GM23338 (cell line): Measurements from ENCODE around the gene GSDME. TPM values are rescaled to one million over a fixed set of nuclear protein-coding genes. Genes with fewer than 3 reads are reported as not detected.

Experiments
- ATAC-seq: fragments of 200-7000 bp; cut with Tn5 transposase; 3 replicates; pipeline ENCODE4 v1.9.1; 2020
- DNase-seq: peaks from one replicate; pipeline ENCODE4 v3.0.0-alpha.2; 2015; ENCODE audit warnings: low spot score
- H2AFZ ChIP-seq: fragments of 200-600 bp; sonication (generic); 2 replicates; pipeline ENCODE4 v1.8.0; 2016; ENCODE audit warnings: antibody characterized with exemption, mild to moderate bottlenecking, moderate library complexity
- H3F3A ChIP-seq: fragments of 200-600 bp; sonication (generic); replicated peaks from 2 replicates; pipeline ENCODE4 v1.8.0; 2017; ENCODE audit warnings: antibody characterized with exemption, mixed run types, low read depth
- H3K27ac ChIP-seq: fragments of 200-600 bp; sonication (generic); 2 replicates; pipeline ENCODE4 v1.6.1; 2016; ENCODE audit warnings: low read depth
- H3K27me3 ChIP-seq: fragments of 200-600 bp; sonication (generic); 2 replicates; pipeline ENCODE4 v1.8.0; 2016; ENCODE audit warnings: mild to moderate bottlenecking, mixed run types, moderate library complexity; ENCODE audit not compliant: insufficient read depth
- H3K36me3 ChIP-seq: fragments of 200-600 bp; sonication (generic); 2 replicates; pipeline ENCODE4 v1.8.0; 2016; ENCODE audit warnings: mild to moderate bottlenecking; ENCODE audit not compliant: insufficient read depth
- H3K4me1 ChIP-seq: fragments of 200-600 bp; sonication (generic); 2 replicates; pipeline ENCODE4 v1.8.0; 2016; ENCODE audit warnings: mild to moderate bottlenecking, moderate library complexity; ENCODE audit not compliant: insufficient read depth
- H3K4me2 ChIP-seq: fragments of 200-600 bp; sonication (generic); 2 replicates; pipeline ENCODE4 v1.7.1; 2017; ENCODE audit warnings: mixed run types
- H3K4me3 ChIP-seq: fragments of 200-600 bp; sonication (generic); 2 replicates; pipeline ENCODE4 v1.6.1; 2016; ENCODE audit warnings: mixed run types
- H3K79me2 ChIP-seq: fragments of 200-600 bp; sonication (generic); replicated peaks from 2 replicates; pipeline ENCODE4 v1.8.0; 2017; ENCODE audit warnings: mild to moderate bottlenecking; ENCODE audit not compliant: insufficient read depth
- H3K9me2 ChIP-seq: fragments of 200-600 bp; sonication (generic); 2 replicates; pipeline ENCODE4 v1.8.0; 2017; ENCODE audit not compliant: insufficient read depth
- H4K20me1 ChIP-seq: fragments of 200-600 bp; sonication (generic); replicated peaks from 2 replicates; pipeline ENCODE4 v1.8.0; 2017; ENCODE audit warnings: mild to moderate bottlenecking; ENCODE audit not compliant: insufficient read depth
- H3K27ac Mint-ChIP-seq: 2 replicates; pipeline ENCODE4 v1.8.0; 2020; ENCODE audit warnings: inconsistent platforms, mild to moderate bottlenecking, moderate library complexity, mixed read lengths
- H3K27me3 Mint-ChIP-seq: 3 replicates; pipeline ENCODE4 v1.8.0; 2022; ENCODE audit warnings: low read depth, mild to moderate bottlenecking, moderate library complexity, mixed read lengths, inconsistent platforms; ENCODE audit not compliant: insufficient read depth, poor library complexity
- H3K36me3 Mint-ChIP-seq: 3 replicates; pipeline ENCODE4 v1.8.0; 2021; ENCODE audit warnings: low read depth, mild to moderate bottlenecking, inconsistent platforms, moderate library complexity, mixed read lengths
- H3K4me1 Mint-ChIP-seq: 3 replicates; pipeline ENCODE4 v1.8.0; 2020; ENCODE audit warnings: mild to moderate bottlenecking, inconsistent platforms, mixed read lengths
- H3K4me3 Mint-ChIP-seq: 3 replicates; pipeline ENCODE4 v1.8.0; 2021; ENCODE audit warnings: moderate library complexity, mild to moderate bottlenecking, inconsistent platforms, mixed read lengths
- H3K9me3 Mint-ChIP-seq: 3 replicates; pipeline ENCODE4 v1.8.0; 2020; ENCODE audit warnings: moderate library complexity, mild to moderate bottlenecking, inconsistent platforms, mixed read lengths
- EZH2phosphoT487 ChIP-seq: fragments of 200-600 bp; sonication (generic); IDR thresholded peaks from one replicate; pipeline ENCODE4 v1.8.1; 2018; ENCODE audit warnings: antibody characterized with exemption; ENCODE audit not compliant: unreplicated experiment
- JUNB ChIP-seq: IDR thresholded peaks from one replicate; pipeline ENCODE4 v1.6.1; 2016; ENCODE audit warnings: antibody characterized with exemption; ENCODE audit not compliant: unreplicated experiment
- POLR2AphosphoS5 ChIP-seq: IDR thresholded peaks from 2 replicates; pipeline ENCODE4 v1.6.1; 2016; ENCODE audit warnings: antibody characterized with exemption, low read depth
- polyA plus RNA-seq: library from polyadenylated mRNA; unstranded; fragments of >200 nt; fragmentation: Nextera tagmentation; extraction: Ambion mirVana; gene quantifications from 2 replicates; pipeline ENCODE4 v1.2.1, GENCODE V29; 2016
- total RNA-seq: library from RNA; depleted of rRNA; stranded (reverse); fragments of >200 nt; shearing (Covaris generic); gene quantifications from 2 replicates; pipeline ENCODE4 v1.2.3, GENCODE V29; 2014
- TF ChIP-seq, protein P1 (sequence below): fragments of 250-450 bp; sonication (Bioruptor Pico); IDR thresholded peaks from 2 replicates; pipeline ENCODE4 v1.5.0; 2020; ENCODE audit warnings: mild to moderate bottlenecking, moderate library complexity
- TF ChIP-seq, protein P2 (sequence below): IDR thresholded peaks from one replicate; pipeline ENCODE4 v1.6.1; 2018; ENCODE audit warnings: antibody characterized with exemption; ENCODE audit not compliant: unreplicated experiment

Gene GSDME
- total and polyA plus RNA-seq, 2 experiments from 2014 or later: 8.3 to 8.5 TPM

DNA sequence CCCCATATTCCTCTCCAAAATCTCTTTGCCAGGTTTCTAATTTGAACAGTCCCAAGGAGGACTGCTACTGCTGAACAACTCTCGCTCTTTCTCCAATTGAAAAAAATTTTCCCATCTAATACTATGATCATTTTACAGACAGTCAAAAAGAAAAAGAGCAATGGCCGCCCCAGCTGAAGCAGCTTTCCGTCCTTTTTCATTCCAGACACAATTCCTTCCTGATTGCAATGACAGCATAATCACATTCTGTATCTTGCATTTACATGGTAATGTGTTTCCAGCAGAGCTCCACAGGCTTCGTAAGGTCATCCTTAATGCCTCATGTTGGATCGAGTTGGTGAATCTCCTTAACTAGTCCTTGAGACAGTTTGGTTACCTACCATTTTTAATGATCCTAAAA is 45.0 kb upstream of the GSDME start (continued):
- TF ChIP-seq, protein P1, sequence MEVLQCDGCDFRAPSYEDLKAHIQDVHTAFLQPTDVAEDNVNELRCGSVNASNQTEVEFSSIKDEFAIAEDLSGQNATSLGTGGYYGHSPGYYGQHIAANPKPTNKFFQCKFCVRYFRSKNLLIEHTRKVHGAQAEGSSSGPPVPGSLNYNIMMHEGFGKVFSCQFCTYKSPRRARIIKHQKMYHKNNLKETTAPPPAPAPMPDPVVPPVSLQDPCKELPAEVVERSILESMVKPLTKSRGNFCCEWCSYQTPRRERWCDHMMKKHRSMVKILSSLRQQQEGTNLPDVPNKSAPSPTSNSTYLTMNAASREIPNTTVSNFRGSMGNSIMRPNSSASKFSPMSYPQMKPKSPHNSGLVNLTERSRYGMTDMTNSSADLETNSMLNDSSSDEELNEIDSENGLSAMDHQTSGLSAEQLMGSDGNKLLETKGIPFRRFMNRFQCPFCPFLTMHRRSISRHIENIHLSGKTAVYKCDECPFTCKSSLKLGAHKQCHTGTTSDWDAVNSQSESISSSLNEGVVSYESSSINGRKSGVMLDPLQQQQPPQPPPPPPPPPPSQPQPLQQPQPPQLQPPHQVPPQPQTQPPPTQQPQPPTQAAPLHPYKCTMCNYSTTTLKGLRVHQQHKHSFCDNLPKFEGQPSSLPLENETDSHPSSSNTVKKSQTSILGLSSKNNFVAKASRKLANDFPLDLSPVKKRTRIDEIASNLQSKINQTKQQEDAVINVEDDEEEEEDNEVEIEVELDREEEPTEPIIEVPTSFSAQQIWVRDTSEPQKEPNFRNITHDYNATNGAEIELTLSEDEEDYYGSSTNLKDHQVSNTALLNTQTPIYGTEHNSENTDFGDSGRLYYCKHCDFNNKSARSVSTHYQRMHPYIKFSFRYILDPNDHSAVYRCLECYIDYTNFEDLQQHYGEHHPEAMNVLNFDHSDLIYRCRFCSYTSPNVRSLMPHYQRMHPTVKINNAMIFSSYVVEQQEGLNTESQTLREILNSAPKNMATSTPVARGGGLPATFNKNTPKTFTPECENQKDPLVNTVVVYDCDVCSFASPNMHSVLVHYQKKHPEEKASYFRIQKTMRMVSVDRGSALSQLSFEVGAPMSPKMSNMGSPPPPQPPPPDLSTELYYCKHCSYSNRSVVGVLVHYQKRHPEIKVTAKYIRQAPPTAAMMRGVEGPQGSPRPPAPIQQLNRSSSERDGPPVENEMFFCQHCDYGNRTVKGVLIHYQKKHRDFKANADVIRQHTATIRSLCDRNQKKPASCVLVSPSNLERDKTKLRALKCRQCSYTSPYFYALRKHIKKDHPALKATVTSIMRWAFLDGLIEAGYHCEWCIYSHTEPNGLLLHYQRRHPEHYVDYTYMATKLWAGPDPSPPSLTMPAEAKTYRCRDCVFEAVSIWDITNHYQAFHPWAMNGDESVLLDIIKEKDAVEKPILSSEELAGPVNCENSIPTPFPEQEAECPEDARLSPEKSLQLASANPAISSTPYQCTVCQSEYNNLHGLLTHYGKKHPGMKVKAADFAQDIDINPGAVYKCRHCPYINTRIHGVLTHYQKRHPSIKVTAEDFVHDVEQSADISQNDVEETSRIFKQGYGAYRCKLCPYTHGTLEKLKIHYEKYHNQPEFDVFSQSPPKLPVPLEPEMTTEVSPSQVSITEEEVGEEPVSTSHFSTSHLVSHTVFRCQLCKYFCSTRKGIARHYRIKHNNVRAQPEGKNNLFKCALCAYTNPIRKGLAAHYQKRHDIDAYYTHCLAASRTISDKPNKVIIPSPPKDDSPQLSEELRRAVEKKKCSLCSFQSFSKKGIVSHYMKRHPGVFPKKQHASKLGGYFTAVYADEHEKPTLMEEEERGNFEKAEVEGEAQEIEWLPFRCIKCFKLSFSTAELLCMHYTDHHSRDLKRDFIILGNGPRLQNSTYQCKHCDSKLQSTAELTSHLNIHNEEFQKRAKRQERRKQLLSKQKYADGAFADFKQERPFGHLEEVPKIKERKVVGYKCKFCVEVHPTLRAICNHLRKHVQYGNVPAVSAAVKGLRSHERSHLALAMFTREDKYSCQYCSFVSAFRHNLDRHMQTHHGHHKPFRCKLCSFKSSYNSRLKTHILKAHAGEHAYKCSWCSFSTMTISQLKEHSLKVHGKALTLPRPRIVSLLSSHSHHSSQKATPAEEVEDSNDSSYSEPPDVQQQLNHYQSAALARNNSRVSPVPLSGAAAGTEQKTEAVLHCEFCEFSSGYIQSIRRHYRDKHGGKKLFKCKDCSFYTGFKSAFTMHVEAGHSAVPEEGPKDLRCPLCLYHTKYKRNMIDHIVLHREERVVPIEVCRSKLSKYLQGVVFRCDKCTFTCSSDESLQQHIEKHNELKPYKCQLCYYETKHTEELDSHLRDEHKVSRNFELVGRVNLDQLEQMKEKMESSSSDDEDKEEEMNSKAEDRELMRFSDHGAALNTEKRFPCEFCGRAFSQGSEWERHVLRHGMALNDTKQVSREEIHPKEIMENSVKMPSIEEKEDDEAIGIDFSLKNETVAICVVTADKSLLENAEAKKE (CRISPR knock-in tag): no peak

DNA sequence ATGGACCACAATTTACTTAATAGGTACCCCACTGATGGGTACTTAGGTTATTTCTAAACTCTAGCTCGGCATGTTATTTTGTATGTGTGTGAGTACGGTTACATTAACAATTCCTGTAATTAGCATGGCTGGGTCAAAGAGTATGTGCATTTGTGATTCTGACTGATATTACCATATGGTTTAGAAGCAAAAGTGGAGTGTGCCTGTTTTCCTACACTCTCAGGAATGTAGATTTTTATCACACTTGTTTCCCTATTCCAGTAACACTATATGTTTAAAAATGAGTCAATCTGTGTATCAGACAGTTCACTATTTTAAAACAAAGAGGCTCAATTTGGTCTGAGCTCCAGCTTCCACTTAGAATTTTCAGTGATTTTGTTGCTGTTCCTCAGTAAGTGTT is 44.6 kb upstream of the GSDME start:
- Histone ChIP-seq H3K9me2 (no peaks in the 10 kb centered on the region), H2AFZ (no peak overlapping the region), H3K4me2 (no peak overlapping the region), H4K20me1 (no peaks in the 10 kb centered on the region), H3K4me3 (no peak overlapping the region), H3K4me1 (no peaks in the 10 kb centered on the region), H3K36me3 (0 out of 2 replicates have a peak, but pooled peaks cover 12% of the 10 kb centered on the region), H3K27me3 (no peaks in the 10 kb centered on the region), H3K27ac (no peak overlapping the region), H3K79me2 (no peaks in the 10 kb centered on the region), H3F3A (no peaks in the 10 kb centered on the region)
- Mint-ChIP-seq H3K36me3 (peaks cover 33% of the 10 kb centered on the region), H3K4me3 (no peak overlapping the region), H3K9me3 (no peaks in the 10 kb centered on the region), H3K4me1 (peaks cover 6% of the 10 kb centered on the region; the same call in 2 of the 3 replicates), H3K27ac (no peak overlapping the region), H3K27me3 (no peaks in the 10 kb centered on the region)
- DNase-seq (no peak), ATAC-seq (no peak)
- TF ChIP-seq EZH2phosphoT487 (no peak), JUNB (no peak), POLR2AphosphoS5 (no peak)
- TF ChIP-seq, protein P2, sequence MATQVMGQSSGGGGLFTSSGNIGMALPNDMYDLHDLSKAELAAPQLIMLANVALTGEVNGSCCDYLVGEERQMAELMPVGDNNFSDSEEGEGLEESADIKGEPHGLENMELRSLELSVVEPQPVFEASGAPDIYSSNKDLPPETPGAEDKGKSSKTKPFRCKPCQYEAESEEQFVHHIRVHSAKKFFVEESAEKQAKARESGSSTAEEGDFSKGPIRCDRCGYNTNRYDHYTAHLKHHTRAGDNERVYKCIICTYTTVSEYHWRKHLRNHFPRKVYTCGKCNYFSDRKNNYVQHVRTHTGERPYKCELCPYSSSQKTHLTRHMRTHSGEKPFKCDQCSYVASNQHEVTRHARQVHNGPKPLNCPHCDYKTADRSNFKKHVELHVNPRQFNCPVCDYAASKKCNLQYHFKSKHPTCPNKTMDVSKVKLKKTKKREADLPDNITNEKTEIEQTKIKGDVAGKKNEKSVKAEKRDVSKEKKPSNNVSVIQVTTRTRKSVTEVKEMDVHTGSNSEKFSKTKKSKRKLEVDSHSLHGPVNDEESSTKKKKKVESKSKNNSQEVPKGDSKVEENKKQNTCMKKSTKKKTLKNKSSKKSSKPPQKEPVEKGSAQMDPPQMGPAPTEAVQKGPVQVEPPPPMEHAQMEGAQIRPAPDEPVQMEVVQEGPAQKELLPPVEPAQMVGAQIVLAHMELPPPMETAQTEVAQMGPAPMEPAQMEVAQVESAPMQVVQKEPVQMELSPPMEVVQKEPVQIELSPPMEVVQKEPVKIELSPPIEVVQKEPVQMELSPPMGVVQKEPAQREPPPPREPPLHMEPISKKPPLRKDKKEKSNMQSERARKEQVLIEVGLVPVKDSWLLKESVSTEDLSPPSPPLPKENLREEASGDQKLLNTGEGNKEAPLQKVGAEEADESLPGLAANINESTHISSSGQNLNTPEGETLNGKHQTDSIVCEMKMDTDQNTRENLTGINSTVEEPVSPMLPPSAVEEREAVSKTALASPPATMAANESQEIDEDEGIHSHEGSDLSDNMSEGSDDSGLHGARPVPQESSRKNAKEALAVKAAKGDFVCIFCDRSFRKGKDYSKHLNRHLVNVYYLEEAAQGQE: no peak
